ENCODE data around the gene ATP6V0A4. TPM values are rescaled to one million over a fixed set of nuclear protein-coding genes. Genes with fewer than 3 reads are reported as not detected.

The ATP6V0A4 gene
- total and polyA plus RNA-seq, 2 experiments from 2014 or later = not detected

DNA sequence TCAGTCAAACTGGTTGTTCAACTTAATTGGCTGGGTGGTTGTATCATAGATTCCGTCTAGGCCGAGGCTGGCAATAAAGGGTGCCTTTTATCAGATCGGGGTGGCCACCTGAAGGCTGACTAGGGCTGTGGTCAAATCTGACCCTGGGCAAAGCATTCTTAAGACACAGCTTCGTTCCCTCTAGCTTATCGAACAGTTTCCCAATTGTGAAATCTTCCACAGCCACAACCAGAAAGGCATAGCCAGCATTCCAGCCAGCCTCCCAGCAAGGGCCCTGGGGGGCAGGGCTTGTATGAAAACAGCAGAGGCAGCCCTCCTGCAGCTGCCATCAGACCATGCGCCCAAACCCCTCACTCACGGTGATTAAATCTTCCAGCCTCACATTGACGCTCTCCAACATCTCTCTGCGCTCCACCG lies 42.7 kb downstream of the ATP6V0A4 start:
- no peaks in the 10 kb centered on the region for H3K36me3 ChIP-seq
- TF ChIP-seq, protein P1, sequence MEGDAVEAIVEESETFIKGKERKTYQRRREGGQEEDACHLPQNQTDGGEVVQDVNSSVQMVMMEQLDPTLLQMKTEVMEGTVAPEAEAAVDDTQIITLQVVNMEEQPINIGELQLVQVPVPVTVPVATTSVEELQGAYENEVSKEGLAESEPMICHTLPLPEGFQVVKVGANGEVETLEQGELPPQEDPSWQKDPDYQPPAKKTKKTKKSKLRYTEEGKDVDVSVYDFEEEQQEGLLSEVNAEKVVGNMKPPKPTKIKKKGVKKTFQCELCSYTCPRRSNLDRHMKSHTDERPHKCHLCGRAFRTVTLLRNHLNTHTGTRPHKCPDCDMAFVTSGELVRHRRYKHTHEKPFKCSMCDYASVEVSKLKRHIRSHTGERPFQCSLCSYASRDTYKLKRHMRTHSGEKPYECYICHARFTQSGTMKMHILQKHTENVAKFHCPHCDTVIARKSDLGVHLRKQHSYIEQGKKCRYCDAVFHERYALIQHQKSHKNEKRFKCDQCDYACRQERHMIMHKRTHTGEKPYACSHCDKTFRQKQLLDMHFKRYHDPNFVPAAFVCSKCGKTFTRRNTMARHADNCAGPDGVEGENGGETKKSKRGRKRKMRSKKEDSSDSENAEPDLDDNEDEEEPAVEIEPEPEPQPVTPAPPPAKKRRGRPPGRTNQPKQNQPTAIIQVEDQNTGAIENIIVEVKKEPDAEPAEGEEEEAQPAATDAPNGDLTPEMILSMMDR (IDR thresholded peaks at IDR 0.05; ENCODE audit: low read depth, low read length) = no peak
- no peak overlapping the region for H3K27ac ChIP-seq
- H3K27me3 ChIP-seq = no peaks in the 10 kb centered on the region
- peaks cover 17% of the 10 kb centered on the region for H3K4me1 ChIP-seq (ENCODE audit: low read depth)
- H3K4me3 ChIP-seq = no peak overlapping the region
- no peaks in the 10 kb centered on the region for H3K9me3 ChIP-seq (ENCODE audit: low read depth)
- DNase-seq (ENCODE audit: low read depth in 1 of 2, low spot score in 1 of 2) = peak; percentile 27 to 72

DNA sequence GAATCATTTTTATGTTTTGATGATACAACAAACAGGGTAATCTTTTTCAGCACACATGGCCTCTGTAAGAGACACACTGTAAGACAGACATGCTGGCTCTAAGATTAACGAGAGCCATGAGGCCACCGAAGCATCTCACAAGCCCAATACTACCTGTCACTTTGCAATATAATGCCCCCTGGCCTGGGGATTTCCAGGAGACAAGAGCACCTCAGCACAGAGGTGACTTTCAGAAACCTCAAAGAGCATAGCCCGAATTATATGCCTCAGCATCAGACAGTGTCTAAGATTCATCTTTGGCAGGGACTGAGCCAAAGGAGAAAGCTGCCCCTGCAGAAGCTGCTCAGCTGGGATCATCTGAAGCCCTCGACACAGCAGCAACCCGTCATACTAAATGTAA lies 44.4 kb downstream of the ATP6V0A4 start:
- Histone ChIP-seq H3K4me1 (ENCODE audit: low read depth) (peaks cover 17% of the 10 kb centered on the region), H3K36me3 (no peaks in the 10 kb centered on the region), H3K4me3 (no peak overlapping the region), H3K9me3 (ENCODE audit: low read depth) (no peaks in the 10 kb centered on the region), H3K27me3 (no peaks in the 10 kb centered on the region), H3K27ac (no peak overlapping the region)
- DNase-seq (ENCODE audit: low read depth in 1 of 2, low spot score in 1 of 2) = no peak
- TF ChIP-seq, protein P1 (IDR thresholded peaks at IDR 0.05; ENCODE audit: low read depth, low read length) = no peak

DNA sequence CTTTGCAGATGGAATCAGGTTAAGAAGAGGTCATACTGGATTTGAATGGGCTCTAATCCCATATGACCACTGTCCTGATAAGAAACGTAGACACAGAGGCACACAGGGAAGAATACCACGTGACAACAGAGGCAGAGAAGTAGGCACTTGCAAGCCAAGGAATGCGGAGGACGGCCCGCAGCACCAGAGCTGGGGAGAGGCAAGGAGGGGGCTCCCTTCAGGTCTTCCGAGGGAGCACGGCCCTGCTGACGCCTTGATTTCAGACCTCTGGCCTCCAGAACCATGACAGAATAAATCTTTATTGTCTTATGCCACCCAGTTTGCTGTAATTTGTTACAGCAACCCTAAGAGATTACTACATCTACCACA lies 44.9 kb downstream of the ATP6V0A4 start:
- TF ChIP-seq, protein P1 (IDR thresholded peaks at IDR 0.05; ENCODE audit: low read depth, low read length) = no peak
- Histone ChIP-seq H3K4me1 (ENCODE audit: low read depth) (peaks cover 17% of the 10 kb centered on the region), H3K9me3 (ENCODE audit: low read depth) (no peaks in the 10 kb centered on the region), H3K27me3 (no peaks in the 10 kb centered on the region), H3K4me3 (no peak overlapping the region), H3K36me3 (no peaks in the 10 kb centered on the region), H3K27ac (peak overlapping the region; percentile 51)
- DNase-seq (ENCODE audit: low read depth in 1 of 2, low spot score in 1 of 2) = peak in 1 of 2 donors; percentile 53

DNA sequence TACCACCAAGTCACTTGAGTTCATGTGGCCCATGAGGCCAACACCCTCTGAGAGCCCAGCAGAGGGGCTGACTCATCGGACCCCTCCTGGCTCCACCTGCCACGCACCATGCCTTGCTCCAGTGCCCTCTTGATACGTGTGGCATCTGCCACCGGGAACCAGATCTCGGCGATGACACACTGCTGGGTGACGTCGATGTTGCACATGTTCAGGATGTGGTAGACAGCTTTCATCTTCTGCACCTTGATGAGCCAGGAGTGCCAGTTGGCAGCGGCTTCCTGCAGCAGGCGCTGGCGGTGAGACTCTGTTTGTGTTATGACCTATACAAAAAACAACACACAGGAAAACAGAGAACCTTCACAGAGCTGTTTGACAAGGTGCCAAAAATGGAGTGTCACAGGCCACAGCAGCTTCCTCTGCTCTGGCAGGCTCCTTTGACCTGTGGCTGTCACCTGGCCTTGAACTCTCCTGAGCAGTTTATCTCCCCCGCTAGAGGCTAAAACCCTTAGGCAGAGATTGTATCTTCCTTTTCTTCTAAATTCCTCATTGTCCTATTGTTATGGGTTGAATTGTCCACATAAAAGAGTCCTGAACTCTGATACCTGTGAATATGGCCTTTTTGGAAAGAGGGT lies 45.4 kb downstream of the ATP6V0A4 start:
- Histone ChIP-seq H3K36me3 (no peaks in the 10 kb centered on the region), H3K4me3 (no peak overlapping the region), H3K27me3 (no peaks in the 10 kb centered on the region), H3K9me3 (ENCODE audit: low read depth) (no peaks in the 10 kb centered on the region), H3K4me1 (ENCODE audit: low read depth) (peaks cover 17% of the 10 kb centered on the region), H3K27ac (peak overlapping the region; percentile 51)
- TF ChIP-seq, protein P1 (IDR thresholded peaks at IDR 0.05; ENCODE audit: low read depth, low read length) = no peak
- no peak for DNase-seq (ENCODE audit: low read depth in 1 of 2, low spot score in 1 of 2)

DNA sequence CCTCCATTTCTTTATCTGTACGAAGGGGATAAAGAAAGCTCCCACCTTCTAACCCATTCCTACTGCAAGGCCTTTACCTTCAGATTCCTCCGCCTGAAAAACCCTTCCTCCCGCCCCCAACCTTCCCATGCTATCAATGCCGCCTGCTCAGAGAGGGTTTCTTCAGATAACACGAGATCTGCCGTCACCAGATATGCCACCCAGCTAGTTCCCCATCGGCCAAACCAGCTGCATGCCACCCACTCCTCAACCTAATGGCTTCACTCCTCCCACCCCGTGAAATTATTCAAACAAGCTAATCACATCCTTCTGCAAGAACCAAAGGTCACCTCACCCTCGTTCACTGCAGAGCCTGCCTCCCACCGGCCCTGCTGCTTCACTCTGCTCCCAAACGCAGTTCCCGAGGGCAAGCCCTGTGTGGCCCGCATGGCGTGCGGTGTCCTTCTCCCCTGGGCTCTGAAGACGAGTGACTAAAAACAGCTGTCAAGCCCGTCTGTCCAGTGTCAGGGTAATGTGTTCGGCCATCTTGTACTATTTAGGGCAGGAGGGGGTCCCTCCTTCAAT lies 47.0 kb downstream of the ATP6V0A4 start:
- TF ChIP-seq, protein P1 (IDR thresholded peaks at IDR 0.05; ENCODE audit: low read depth, low read length) = no peak
- no peaks in the 10 kb centered on the region for H3K36me3 ChIP-seq
- H3K9me3 ChIP-seq (ENCODE audit: low read depth) = no peaks in the 10 kb centered on the region
- H3K4me3 ChIP-seq = no peak overlapping the region
- peaks cover 17% of the 10 kb centered on the region for H3K4me1 ChIP-seq (ENCODE audit: low read depth)
- no peak overlapping the region for H3K27ac ChIP-seq
- no peaks in the 10 kb centered on the region for H3K27me3 ChIP-seq
- no peak for DNase-seq (ENCODE audit: low read depth in 1 of 2, low spot score in 1 of 2)
